GM19043 (cell line): Measurements from ENCODE around the gene CNGB1.
"Not testable (repeated sequence)": the region's sequence is repeated elsewhere in the genome, so short reads cannot be mapped to it uniquely, and the experiment has no call there.

Experiments used
- ATAC-seq: cut with Tn5 transposase; IDR thresholded peaks from one replicate; pipeline ENCODE4 v1.9.1; 2021; ENCODE audit warnings: low read depth; ENCODE audit not compliant: unreplicated experiment

CNGB1 gene

DNA sequence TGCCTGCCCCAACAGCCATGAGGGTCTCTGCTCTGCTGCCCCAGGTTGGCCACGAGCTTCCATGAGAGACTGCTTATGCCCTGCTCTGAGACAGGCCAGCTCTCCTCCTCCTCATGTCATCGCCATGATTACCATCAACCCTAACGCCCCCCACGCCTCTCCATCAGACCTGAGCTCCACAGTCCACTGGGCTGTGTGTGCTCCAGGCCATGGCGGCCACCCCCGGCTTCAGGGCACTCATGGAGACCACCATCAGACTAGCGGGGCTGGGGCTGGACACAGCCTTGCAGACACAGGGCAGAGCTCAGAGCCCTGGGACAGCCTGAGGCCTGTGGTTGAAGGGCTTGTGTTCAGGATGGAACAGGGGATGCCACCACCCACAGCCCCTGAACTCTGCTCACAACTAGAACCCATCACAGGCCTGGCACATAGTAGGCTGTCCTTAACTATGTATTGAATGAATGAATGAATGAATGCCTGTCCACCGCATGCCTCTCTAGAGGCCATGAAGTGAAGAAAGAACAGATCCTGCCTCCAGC, 14.6 kb downstream of the CNGB1 start:
- ATAC-seq, result no peak

DNA sequence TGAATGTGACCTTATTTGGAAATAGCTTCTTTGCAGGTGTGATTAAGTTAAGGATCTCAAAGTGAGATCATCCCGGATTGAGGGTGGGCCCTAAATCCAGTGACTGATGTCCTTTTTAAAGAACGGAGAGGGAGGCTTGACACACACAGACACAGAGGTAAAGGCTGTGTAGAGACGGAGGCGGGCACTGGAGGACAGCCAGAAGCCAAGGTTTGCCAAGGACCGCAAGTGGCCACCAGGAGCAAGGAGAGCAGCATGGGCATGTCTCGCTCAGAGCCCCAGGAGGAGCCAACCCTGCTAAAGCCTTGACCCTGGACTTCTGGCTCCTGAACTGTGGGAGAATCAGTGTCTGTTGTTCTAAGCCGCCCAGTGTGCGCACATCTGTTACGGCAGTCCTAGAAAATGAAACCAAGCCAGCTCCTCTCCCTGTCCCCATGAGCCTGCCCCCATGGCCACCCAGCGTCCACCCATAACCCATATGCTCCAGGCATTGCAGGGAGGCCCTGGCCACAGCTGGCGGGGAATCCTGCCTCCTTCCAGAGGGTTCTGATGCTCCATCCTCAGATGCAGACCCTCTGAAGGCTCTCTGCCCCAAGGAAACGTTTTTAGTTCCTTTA, 15.2 kb downstream of the CNGB1 start:
- no peak for ATAC-seq

DNA sequence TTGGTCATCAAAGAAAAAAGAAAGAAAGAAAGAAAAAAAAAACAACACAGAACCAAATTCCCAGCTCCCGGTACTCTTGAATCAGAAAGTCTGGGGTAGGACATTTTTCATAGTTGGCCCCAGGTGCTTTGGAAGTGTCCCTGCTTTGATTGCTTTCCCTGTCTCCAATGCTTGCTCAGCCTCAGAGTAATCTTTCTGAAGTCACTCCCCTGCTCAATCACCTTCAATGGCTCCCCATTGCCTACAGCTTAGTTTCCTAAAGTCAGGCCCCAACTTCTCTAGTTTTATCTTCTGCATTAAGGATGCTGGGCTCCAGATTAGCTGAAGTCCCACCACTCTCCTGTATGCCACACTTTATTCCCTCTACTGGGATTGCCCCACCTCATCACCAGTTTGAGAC, 17.1 kb downstream of the CNGB1 start:
- ATAC-seq, result no peak

DNA sequence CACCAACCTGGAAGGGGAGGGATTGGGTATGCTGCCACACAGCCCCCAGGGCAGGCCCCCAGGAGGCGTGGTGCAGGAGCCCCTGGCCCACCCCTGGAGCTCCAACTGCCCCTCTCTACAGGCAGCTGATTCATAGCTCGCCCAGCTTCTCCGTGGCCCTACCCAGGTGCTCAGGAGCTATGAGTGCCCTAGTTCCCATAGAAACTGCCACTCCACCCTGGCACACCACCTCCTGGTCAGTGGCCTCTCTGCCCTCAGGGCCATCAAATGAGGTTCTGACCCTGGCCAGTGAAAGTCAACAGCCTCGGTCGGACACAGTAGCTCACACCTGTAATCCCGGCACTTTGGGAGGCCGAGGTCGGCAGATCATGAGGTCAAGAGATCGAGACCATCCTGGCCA, 18.0 kb downstream of the CNGB1 start:
- ATAC-seq, result no peak

DNA sequence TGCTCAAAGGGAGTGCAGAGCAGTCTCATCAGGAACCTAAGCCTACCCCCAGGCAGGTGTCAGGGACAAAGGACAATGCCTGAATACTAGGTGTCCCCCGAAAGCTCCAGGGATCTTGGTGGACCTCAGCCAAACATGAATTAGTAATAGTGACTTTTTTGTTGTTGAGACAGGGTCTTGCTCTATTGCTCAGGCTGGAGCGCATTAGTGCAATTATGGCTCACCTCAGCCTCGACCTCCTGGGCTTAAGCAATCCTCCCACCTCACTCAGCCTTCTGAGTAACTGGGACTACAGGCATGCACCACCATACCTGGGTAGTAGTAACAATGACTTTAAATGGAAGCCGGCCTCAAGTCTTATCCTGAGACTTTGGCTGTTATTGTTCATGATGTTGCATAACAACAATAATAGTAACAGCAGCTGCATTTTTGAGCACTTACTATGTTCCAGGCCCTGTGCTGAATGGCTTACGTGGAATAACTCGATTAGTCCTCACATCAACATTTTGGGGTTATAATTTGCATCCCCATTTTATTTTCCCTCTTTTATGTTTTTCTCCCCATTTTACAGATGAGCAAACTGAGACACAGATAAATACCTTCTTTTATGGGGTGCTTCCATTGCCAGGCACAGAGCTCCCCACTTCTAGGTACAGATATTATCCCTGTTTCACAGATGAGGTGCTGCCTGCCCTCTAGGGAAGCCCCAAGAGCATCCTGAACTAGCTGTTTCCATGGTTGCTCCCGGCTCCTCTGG, 19.5 kb downstream of the CNGB1 start:
- no peak for ATAC-seq

DNA sequence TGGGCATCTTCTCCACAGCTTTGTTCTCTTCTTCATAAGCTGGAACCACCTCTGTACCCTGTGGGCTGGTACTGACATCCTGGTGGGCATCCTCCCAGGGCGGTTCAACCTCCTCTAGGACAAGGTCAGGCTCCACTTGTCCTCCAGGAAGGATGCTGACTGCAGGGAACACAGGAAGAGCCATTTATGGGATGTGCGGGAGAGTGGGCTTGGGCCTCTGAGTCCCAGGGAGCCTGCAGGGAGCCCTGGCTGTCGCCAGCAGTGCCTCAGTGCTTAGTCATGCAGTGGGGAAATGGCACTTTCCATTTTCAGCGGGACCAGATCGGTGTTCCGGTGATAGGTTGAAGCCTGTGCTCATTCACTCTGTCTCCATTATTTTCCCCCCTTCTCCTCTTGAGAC, 20.5 kb downstream of the CNGB1 start:
- no peak for ATAC-seq

DNA sequence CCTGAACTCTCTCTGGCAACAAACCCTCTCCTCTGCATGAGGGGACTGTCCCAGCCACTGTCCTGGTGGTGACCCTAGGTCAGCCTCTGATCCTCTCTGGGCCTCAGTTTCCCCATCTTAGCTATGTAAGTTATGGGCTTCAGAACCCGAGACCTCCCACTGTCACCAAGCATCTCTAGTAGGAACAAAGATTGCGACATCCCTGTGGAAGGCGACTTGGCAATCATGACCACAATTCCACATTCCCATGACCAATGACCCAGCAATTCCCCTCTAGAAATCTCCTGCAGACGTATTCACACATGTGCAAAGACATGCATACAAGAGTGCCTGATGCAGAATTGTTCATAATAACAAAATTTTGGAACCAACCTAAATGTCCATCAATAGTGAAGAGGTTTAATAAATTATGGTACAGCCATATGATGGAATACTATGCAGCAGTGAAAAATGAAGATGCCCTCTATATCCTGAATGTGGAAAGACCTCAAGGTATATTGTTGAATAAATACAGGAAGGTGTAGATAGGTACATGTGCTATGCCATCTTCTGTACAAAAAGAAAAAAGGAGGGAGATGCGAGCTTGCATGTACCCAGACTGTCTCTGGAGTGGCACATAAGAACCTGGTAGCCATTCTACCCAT, 21.2 kb downstream of the CNGB1 start:
- ATAC-seq, result no peak

DNA sequence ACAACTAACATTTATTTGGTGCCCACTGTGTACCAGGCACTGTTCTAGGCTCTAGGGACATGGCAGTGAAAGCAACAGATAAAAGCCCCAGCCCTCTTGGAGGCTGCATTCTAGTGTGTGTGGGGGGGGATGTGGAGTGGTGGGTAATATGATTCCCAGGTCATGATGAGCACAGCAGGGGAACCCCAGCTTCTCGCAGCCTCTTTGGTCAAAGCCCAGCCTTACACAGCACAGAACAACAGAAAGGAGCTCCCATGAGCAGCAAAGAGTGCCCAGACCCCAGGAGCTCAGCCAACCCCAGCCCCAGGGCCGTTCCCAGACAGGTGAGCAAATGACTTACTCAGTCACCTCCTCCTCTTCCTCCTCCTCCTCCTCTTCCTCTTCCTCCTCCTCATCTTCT, 21.9 kb downstream of the CNGB1 start:
- no peak for ATAC-seq

DNA sequence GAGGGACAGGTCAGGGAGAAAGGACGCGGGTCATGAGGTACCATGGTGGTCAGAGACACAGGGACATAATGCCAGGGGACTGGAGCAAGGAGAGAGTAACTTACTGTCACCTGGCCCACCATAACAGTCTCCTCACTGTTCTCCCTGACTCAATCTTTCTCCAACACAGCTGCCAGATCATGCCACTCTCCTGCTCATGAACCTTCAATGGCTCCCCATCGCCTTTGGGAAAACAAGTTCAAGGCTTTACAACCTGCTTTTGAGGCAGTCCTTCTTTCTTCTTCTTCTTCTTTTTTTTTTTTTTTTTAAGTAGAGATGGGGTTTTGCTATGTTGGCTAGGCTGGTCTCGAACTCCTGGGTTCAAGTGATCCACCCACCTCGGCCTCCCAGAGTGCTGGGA, 22.9 kb downstream of the CNGB1 start:
- ATAC-seq, result no peak

DNA sequence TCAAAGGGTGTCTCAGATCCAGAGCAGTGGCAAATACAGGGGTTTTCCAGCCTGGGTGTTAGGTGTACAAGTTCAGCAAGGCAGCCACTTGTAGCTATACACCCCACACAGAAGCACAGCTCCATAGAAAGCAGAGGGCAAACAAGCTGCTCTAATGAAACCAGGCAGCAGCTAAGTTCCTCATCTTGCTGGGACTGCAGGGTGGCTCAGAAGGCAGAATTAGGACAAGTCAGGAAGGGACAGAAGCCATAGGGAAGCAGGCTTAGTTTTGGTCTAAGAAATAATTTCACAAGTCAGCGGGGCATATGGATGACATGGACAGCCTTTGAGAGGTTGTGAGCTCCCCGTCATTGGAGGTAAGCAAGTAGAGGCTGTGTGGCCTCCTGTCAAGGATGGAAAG, 23.7 kb downstream of the CNGB1 start:
- no peak for ATAC-seq

DNA sequence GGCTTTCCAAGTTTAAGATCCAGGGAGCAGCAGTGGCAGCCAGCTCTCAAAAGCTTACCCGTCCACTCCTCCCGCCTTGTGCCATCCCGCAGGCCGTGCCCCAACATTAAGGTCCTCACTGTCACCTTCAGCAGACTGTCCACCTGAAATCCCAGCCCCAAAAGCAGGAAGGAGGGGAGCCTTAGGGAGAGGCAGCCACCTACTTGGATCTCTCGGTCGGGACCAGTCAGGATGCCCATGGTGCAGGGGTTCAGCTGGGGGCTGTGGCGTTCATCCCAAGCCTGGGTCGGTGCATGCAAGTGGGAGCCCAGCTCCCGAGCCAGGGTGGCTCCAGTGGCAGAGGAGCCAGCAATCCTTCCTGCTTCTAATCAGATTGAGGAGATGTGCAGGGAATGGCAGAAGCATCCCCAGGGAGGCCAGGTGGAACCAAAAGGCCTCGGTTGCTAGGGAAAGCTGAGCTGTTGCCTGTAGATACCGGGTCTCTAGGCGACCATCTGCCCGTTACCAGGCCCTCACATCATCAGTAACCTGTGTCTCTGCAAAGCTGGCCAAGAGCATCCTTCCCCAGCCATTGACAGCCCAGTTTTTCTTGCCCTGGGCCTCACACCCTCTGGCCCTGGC, 24.6 kb downstream of the CNGB1 start:
- ATAC-seq, result no peak

DNA sequence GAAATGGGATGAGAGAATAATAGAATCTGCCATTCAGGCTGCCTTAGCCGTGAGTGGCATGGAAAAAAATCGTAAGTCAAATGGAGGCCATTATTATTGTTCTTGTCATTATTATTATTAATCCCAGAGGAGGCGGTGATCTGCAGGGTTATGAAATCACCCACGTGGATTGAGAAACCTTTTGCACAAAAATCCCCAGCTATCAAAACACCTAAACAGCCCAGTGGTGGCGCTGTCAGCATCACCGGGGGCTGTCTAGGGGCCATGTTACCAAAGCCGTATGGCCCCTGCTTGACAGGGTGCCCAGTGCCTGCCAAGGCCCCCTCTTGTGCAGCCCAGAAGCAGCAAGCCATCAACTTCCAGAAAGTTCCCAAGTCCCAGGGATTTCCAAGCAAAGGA, 25.2 kb downstream of the CNGB1 start:
- no peak for ATAC-seq

DNA sequence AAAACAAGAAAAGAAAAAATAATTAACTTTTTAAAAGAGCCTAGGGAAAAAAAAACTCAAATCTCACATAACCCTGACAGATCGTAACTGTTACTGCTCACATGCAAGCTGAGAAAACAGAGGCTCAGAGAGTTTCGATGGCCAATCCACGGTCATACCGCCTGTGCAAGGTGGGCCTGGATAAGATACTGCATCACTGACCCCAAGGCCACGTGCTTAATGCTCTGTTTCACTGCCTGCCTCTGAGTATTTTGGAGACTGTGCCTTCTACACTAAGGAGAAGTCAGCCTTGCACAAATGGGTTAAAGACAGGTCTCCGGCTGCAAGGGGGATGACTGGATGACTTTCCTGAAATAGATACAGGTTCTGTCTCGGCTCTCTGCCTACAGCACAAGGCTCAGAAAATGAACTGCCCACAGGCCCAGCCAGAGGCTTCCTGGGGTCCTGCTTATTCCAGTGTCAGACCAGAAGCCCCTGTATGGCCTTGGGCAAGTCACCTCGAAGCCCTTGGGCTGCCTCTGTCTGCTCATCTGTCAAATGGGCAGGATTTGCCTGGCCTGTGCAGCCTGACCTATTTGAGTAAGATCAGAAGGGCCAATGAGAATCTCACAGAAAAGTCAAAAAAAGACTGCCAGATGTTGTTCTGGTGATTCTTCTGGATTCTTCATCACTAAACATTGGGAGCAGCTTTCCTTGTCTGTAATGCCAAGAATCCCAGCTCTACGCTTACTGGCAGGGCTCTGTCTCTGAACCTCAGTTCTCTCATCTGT, 25.8 kb downstream of the CNGB1 start:
- ATAC-seq, result no peak

DNA sequence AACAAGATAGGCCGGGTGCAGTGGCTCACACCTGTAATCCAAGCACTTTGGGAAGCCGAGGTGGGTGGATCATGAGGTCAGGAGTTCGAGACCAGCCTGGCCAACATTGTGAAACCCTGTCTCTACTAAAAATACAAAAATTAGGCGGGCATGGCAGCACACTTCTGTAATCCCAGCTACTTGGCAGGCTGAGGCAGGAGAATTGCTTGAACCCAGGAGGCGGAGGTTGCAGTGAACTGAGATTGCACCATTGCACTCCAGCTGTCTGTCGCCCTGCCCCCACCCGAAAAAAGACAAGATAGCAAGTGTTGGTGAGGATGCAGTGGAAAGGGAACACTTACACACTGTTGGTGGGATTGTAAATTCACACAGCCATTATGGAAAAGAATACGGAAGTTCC, 27.5 kb downstream of the CNGB1 start:
- ATAC-seq, result not testable (repeated sequence)

DNA sequence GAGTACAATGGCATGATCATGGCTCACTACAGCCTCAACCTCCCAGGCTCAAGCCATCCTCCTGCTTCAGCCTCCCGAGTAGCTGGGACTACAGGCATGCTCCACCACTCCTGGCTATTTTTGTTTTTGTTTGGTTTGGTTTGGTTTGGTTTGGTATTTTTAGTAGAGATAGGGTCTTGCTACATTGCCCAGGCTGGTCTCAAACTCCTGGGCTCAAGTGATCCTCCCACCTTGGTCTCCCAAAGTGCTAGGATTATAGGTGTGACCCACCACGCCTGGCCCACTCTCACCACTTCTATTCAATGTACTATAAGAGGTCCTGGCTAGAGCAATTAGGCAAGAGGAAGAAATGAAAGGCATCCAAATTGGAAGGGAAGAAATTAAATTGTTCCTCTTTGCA, 29.0 kb downstream of the CNGB1 start:
- not testable (repeated sequence) for ATAC-seq

DNA sequence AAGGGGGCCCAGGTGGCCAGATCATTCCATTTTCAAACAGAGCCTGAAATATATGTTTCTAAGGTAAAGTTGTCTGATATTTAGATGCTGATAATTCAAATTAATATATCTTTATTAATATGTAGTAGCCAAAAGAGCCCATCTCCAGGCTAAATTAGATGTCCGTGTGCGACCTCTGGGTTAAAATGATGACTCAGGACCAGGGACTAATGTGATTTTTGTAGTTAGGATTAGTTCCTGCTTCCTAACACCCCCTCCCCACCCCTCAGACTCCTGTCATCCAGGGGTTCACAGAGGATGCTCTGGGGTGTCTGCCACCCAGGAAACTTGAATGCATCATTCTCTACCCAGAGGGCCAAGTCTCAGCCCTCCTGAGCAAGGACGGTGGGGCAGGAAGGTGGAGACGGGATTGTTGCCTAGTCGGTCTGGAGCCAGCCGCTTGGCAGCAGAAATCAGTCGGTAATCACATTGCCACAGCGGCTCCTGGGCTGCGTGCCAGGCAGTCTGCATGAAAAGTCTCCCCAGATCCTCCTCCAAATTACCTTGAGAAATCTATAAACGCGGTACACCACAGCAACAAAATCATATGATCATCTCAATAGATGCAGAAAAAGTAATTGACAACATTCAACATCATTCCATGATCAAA, 29.8 kb downstream of the CNGB1 start:
- no peak for ATAC-seq

DNA sequence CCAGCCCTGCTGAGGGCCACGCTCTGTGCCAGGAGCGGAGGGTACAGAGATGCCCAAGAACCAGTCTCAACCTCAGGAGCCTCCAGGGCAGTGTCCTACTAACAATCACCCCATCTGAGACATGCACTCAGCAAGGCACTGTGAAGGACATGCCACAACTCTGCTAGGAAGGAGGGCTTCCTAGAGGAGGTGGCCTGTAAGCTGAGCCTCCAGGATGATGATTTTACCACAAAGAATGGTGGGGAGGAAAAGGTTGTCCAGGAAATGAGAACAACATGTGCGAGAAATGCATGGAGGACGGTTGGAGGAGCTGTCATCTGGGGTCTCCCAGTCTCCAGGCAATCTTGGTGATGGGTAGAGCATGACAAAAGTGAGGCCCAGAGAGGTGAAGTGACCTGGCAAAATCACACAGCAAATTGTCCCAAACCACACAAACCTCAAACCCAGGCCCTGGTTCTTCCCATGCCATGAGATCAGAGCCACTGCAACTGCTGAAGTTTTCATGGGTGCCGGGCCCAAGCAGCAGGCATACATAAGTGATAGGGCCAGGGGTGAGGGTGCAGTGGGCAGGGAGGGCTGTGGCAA, 30.5 kb downstream of the CNGB1 start:
- no peak for ATAC-seq

DNA sequence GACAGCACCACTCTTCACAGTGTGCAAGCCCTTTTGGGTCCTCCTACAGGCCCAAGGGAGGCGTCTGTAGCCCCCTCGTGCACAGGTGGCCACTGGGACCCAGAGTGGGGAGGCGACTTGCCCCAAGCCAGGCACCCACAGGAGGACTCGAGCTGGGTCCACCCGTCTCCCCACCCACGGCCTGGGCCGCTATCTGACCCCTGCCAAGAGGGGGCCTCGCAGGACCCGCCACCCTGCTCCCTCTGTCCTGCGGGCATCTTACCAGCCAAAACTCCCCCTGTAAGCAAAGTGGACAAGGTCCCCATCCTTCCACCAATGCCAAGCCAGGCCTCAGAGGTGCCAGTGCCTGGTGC, 31.1 kb downstream of the CNGB1 start:
- ATAC-seq, result no peak

DNA sequence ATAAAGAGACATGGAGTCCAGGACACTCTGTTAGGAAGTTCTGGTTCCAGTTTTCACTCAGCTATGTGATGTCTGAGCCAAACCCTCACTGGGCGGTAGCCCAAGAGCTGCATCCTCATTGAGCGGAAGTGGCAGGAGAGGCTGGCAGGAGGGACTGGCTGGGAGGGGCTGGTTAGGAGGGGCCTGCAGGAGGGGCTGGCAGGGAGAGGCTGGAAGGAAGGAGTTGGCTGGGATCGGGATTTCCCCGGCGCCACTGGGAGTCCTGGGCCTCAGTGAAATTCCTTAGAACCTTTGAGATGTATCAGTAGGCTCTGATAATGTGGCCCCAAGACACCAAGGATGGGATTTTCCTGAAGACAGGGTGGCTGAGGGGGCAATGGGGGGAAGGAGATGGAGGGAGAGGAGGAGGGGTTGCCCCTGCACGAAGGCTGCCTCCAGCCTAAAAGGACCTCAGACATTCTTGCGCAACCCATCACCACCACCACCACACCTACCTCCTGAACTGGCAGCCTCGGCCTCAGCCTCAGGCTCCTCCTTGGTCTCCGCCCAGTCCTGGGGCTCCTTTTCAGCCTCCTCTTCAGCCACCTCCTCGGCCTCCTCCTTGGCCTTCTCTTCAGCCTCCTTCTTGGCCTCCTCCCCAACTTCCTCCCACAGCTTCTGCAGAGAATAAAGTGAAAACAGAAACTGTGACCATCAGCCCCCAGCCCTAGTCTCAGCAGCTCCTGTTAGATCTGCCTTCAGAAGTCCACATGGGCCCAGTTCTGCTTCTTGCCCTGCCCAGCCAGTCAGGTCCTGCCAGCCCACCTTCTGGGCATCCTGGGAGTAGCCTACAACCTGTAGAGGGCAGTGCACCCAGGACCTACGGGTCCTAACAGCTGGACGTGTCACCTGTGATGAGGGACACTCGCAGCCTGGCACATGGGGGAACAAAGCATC, 31.7 kb downstream of the CNGB1 start:
- ATAC-seq, result no peak
